Suprapubic skin (tissue), 4 donors: ENCODE data around the gene SLC25A33. TPM values are rescaled to one million over a fixed set of nuclear protein-coding genes. Genes with fewer than 3 reads are reported as not detected.

ENCODE experiments used
- DNase-seq, 2 donors: peaks; one replicate each; pipeline ENCODE4 v3.0.0-alpha.2; 2019; ENCODE audit warnings: low spot score in 2 of 2
- H3K27ac ChIP-seq: fragments of 200-600 bp; sonication (generic); one replicate; pipeline ENCODE4 v1.5.1; 2019
- H3K27me3 ChIP-seq: fragments of 200-600 bp; sonication (generic); one replicate; pipeline ENCODE4 v1.5.1; 2019
- H3K36me3 ChIP-seq: fragments of 200-600 bp; sonication (generic); one replicate; pipeline ENCODE4 v1.5.1; 2019
- H3K4me1 ChIP-seq: fragments of 200-600 bp; sonication (generic); one replicate; pipeline ENCODE4 v1.5.1; 2019
- H3K4me3 ChIP-seq: fragments of 200-600 bp; sonication (generic); one replicate; pipeline ENCODE4 v1.5.1; 2019; ENCODE audit warnings: mild to moderate bottlenecking
- H3K9me3 ChIP-seq: fragments of 200-600 bp; sonication (generic); one replicate; pipeline ENCODE4 v1.5.1; 2019
- CTCF ChIP-seq, 2 donors: fragments of 200-600 bp in 1 of 2; fragments of 450-650 bp in 1 of 2; sonication (generic) in 1 of 2; IDR thresholded peaks; one replicate each; pipeline ENCODE4 v1.5.1; 2016 to 2019; ENCODE audit warnings: antibody characterized with exemption in 2 of 2, mild to moderate bottlenecking in 1 of 2, moderate library complexity in 1 of 2
- EP300 ChIP-seq: sonication (generic); formaldehyde crosslinking; IDR thresholded peaks from one replicate; pipeline ENCODE4 v1.6.1; 2017; ENCODE audit warnings: antibody characterized with exemption
- POLR2A ChIP-seq, 2 donors: fragments of 450-650 bp; IDR thresholded peaks; one replicate each; pipeline ENCODE4 v1.6.1; 2017; ENCODE audit warnings: antibody characterized with exemption in 2 of 2, mild to moderate bottlenecking in 2 of 2, moderate library complexity in 2 of 2
- POLR2AphosphoS5 ChIP-seq, 3 donors: sonication (generic); formaldehyde crosslinking; IDR thresholded peaks; one replicate each; pipeline ENCODE4 v1.6.1; 2017; ENCODE audit warnings: antibody characterized with exemption in 3 of 3
- WGBS: methylation state at CpG from one replicate; pipeline ENCODE4 v1.1.5; 2018; 5-methylcytosine and 5-hydroxymethylcytosine counted together
- total RNA-seq, 4 donors: library from RNA; depleted of rRNA; stranded (reverse); fragments of >200 nt; gene quantifications; one replicate each; pipeline ENCODE4 v1.1.0, GENCODE V29; 2016

Gene SLC25A33
- total RNA-seq, 4 donors from 2014 or later = 2.3 to 9.7 (median 5.3) TPM

- no peaks in the 10 kb centered on the region for H3K27me3 ChIP-seq
- DNase-seq = no peak
- no peak overlapping the region for H3K4me3 ChIP-seq
- no peak overlapping the region for H3K27ac ChIP-seq
- peaks cover 66% of the 10 kb centered on the region for H3K36me3 ChIP-seq
- WGBS = 81% methylated on average over 6 of the region's 18 CpGs
- H3K4me1 ChIP-seq = peaks cover 10% of the 10 kb centered on the region
- H3K9me3 ChIP-seq = no peaks in the 10 kb centered on the region
- TF ChIP-seq POLR2AphosphoS5 (IDR thresholded peaks at IDR 0.05) (no peak), POLR2A (IDR thresholded peaks at IDR 0.05) (no peak), CTCF (IDR thresholded peaks at IDR 0.05) (no peak), EP300 (no peak)
Measured at GRCh38 chr1:9598316-9598700, 59.0 kb downstream of the SLC25A33 start.

GRCh38 chr1:9599741-9600140 lies 60.5 kb downstream of the SLC25A33 start:
- no peak for TF ChIP-seq EP300
- no peak for TF ChIP-seq POLR2AphosphoS5 (IDR thresholded peaks at IDR 0.05)
- TF ChIP-seq CTCF (IDR thresholded peaks at IDR 0.05) = no peak
- no peak for TF ChIP-seq POLR2A (IDR thresholded peaks at IDR 0.05)
- 95% methylated on average over 10 of the region's 10 CpGs for WGBS
- Histone ChIP-seq H3K4me1 (no peaks in the 10 kb centered on the region), H3K36me3 (peaks cover 80% of the 10 kb centered on the region), H3K27ac (no peak overlapping the region), H3K27me3 (no peaks in the 10 kb centered on the region), H3K9me3 (no peaks in the 10 kb centered on the region), H3K4me3 (no peak overlapping the region)
- DNase-seq = no peak

- WGBS = 90% methylated on average over 16 of the region's 39 CpGs
- Histone ChIP-seq H3K4me3 (no peak overlapping the region), H3K27ac (no peak overlapping the region), H3K9me3 (no peaks in the 10 kb centered on the region), H3K36me3 (peaks cover 93% of the 10 kb centered on the region), H3K4me1 (no peaks in the 10 kb centered on the region), H3K27me3 (no peaks in the 10 kb centered on the region)
- peak in 1 of 2 donors; percentile 73 for DNase-seq
- TF ChIP-seq POLR2AphosphoS5 (IDR thresholded peaks at IDR 0.05) (no peak), CTCF (IDR thresholded peaks at IDR 0.05) (no peak), EP300 (no peak), POLR2A (IDR thresholded peaks at IDR 0.05) (no peak)
Measured at GRCh38 chr1:9600861-9601834, 61.9 kb downstream of the SLC25A33 start.

GRCh38 chr1:9601942-9602793 lies 62.9 kb downstream of the SLC25A33 start:
- H3K4me1 ChIP-seq = no peaks in the 10 kb centered on the region
- H3K4me3 ChIP-seq = no peak overlapping the region
- DNase-seq = peak in 1 of 2 donors; percentile 67
- H3K9me3 ChIP-seq = no peaks in the 10 kb centered on the region
- H3K27me3 ChIP-seq = no peaks in the 10 kb centered on the region
- peaks cover 91% of the 10 kb centered on the region for H3K36me3 ChIP-seq
- 87% methylated on average over 17 of the region's 26 CpGs for WGBS
- no peak for TF ChIP-seq POLR2AphosphoS5 (IDR thresholded peaks at IDR 0.05)
- TF ChIP-seq CTCF (IDR thresholded peaks at IDR 0.05) = no peak
- no peak for TF ChIP-seq POLR2A (IDR thresholded peaks at IDR 0.05)
- no peak for TF ChIP-seq EP300
- no peak overlapping the region for H3K27ac ChIP-seq

GRCh38 chr1:9602794-9603167 lies 63.5 kb downstream of the SLC25A33 start:
- Histone ChIP-seq H3K27ac (no peak overlapping the region), H3K27me3 (no peaks in the 10 kb centered on the region), H3K4me1 (no peaks in the 10 kb centered on the region), H3K36me3 (peaks cover 91% of the 10 kb centered on the region), H3K9me3 (no peaks in the 10 kb centered on the region), H3K4me3 (no peak overlapping the region)
- WGBS = no CpG with 5 or more reads among the region's 9 CpGs
- peak in 1 of 2 donors; percentile 56 for DNase-seq
- TF ChIP-seq POLR2AphosphoS5 (IDR thresholded peaks at IDR 0.05) (no peak), EP300 (no peak), POLR2A (IDR thresholded peaks at IDR 0.05) (no peak), CTCF (IDR thresholded peaks at IDR 0.05) (no peak)
